HepG2 (cell line): ENCODE data around the gene CDC42BPG. TPM values are rescaled to one million over a fixed set of nuclear protein-coding genes. Genes with fewer than 3 reads are reported as not detected.
A peak's percentile ranks its signal among the peaks of the same experiment; 100 is the strongest.

Experiments used
- ARNT2 ChIP-seq: sonication (generic); formaldehyde crosslinking; IDR thresholded peaks from 2 replicates; pipeline ENCODE4 v1.8.0; 2022; ENCODE audit warnings: mild to moderate bottlenecking, low read depth, missing genetic modification reagents, moderate library complexity
- ATF2 ChIP-seq: sonication (generic); formaldehyde crosslinking; IDR thresholded peaks from 2 replicates; pipeline ENCODE4 v1.4.0; 2020; ENCODE audit warnings: missing genetic modification reagents
- ATF4 ChIP-seq, 2 experiments: fragments of 450-650 bp in 1 of 2; sonication (generic) in 1 of 2; formaldehyde crosslinking; IDR thresholded peaks; 2 replicates each; pipeline versions ENCODE4 v1.5.0 to v1.8.0; 2020 to 2022; ENCODE audit warnings: mild to moderate bottlenecking in 1 of 2, missing genetic modification reagents in 1 of 2
- ISL2 ChIP-seq: sonication (generic); formaldehyde crosslinking; IDR thresholded peaks from 2 replicates; pipeline ENCODE4 v1.5.0; 2020; ENCODE audit warnings: missing genetic modification reagents
- MLLT10 ChIP-seq: sonication (generic); formaldehyde crosslinking; IDR thresholded peaks from 2 replicates; pipeline ENCODE4 v1.4.0; 2020; ENCODE audit warnings: missing genetic modification reagents
- NFATC3 ChIP-seq: sonication (generic); formaldehyde crosslinking; IDR thresholded peaks from 2 replicates; pipeline ENCODE4 v1.5.1; 2020; ENCODE audit warnings: mild to moderate bottlenecking, missing genetic modification reagents
- PHF8 ChIP-seq: sonication (generic); formaldehyde crosslinking; IDR thresholded peaks from 2 replicates; pipeline ENCODE4 v1.5.0; 2020; ENCODE audit warnings: missing genetic modification reagents
- RBFOX2 ChIP-seq: fragments of 200-400 bp; formaldehyde crosslinking; IDR thresholded peaks from 2 replicates; pipeline ENCODE4 v1.6.1; 2017; ENCODE audit warnings: low read depth, mild to moderate bottlenecking, low read length
- TAF15 ChIP-seq: fragments of 200-400 bp; formaldehyde crosslinking; IDR thresholded peaks from one replicate; pipeline ENCODE4 v1.6.1; 2018; ENCODE audit warnings: mild to moderate bottlenecking, low read depth, low read length; ENCODE audit not compliant: poor library complexity, severe bottlenecking
- ZBTB37 ChIP-seq: sonication (generic); formaldehyde crosslinking; IDR thresholded peaks from 2 replicates; pipeline ENCODE4 v1.4.0; 2020; ENCODE audit warnings: mild to moderate bottlenecking, missing genetic modification reagents
- ZHX2 ChIP-seq, 2 experiments: sonication (generic) in 1 of 2; formaldehyde crosslinking in 1 of 2; IDR thresholded peaks; 2 replicates each; pipeline versions ENCODE4 v1.6.1 to v1.9.0; 2014 to 2022; ENCODE audit warnings: antibody characterized with exemption in 1 of 2, borderline replicate concordance in 1 of 2, inconsistent platforms in 1 of 2, low read depth in 1 of 2, missing genetic modification reagents in 1 of 2
- ZNF570 ChIP-seq: sonication (generic); formaldehyde crosslinking; IDR thresholded peaks from 2 replicates; pipeline ENCODE4 v1.4.0; 2020; ENCODE audit warnings: mild to moderate bottlenecking, missing genetic modification reagents, borderline replicate concordance
- ZNF572 ChIP-seq: sonication (generic); formaldehyde crosslinking; IDR thresholded peaks from 2 replicates; pipeline ENCODE4 v1.5.1; 2020; ENCODE audit warnings: mild to moderate bottlenecking, missing genetic modification reagents
- ZNF607 ChIP-seq: sonication (generic); formaldehyde crosslinking; IDR thresholded peaks from 2 replicates; pipeline ENCODE4 v1.5.1; 2020; ENCODE audit warnings: missing genetic modification reagents, mild to moderate bottlenecking, borderline replicate concordance
- ZNF652 ChIP-seq: IDR thresholded peaks from 2 replicates; pipeline ENCODE4 v1.6.1; 2016; ENCODE audit warnings: low read depth, borderline replicate concordance
- polyA plus RNA-seq, 8 experiments: library from polyadenylated mRNA; depleted of rRNA in 3 of 8; stranded (reverse) in 7 of 8; unstranded in 1 of 8; fragments of >200 nt; fragmentation: Illumina TruSeq in 4 of 8; extraction: Trizol in 4 of 8; gene quantifications; 2 replicates each; pipeline versions ENCODE4 v1.2.1 to v1.2.3, GENCODE V29; 2011 to 2016; ENCODE audit warnings: low read depth in 4 of 8, missing spikeins in 1 of 8, mixed read lengths in 1 of 8; ENCODE audit not compliant: insufficient read depth in 1 of 8
- total RNA-seq, 5 experiments: library from RNA; depleted of rRNA; stranded (reverse); fragments of >200 nt; fragmentation: Illumina TruSeq; extraction: Trizol; gene quantifications; 2 replicates each; pipeline ENCODE4 v1.2.3, GENCODE V29; 2016; ENCODE audit warnings: low read depth in 1 of 5
- TF ChIP-seq, protein P1 (sequence below): sonication (generic); formaldehyde crosslinking; IDR thresholded peaks from 2 replicates; pipeline ENCODE4 v1.4.0; 2020; ENCODE audit warnings: missing genetic modification reagents, mild to moderate bottlenecking, borderline replicate concordance

Gene CDC42BPG
- total and polyA plus RNA-seq, 2 of the 13 experiments (the other 11 are each of a cell fraction or from before 2014, with no cell fraction given) = 0.55 to 1.4 TPM

DNA sequence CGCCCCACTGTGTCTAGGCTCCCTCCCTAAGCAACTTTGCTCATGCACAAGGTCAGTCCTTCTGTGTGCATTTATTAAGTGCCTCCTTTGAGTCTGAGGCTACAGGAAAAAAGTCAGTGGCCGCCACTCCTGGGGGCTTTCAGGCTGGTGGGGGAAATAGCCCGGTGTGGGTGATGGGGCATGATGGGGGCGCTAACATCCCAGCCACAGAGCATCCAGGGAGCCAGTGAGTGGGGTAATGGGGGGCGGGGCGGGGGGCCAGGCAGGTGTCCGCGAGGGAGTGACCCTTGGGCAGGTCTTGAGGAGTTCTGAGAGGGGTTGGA lies 43.9 kb upstream of the CDC42BPG start (continued):
- TF ChIP-seq, protein P1, sequence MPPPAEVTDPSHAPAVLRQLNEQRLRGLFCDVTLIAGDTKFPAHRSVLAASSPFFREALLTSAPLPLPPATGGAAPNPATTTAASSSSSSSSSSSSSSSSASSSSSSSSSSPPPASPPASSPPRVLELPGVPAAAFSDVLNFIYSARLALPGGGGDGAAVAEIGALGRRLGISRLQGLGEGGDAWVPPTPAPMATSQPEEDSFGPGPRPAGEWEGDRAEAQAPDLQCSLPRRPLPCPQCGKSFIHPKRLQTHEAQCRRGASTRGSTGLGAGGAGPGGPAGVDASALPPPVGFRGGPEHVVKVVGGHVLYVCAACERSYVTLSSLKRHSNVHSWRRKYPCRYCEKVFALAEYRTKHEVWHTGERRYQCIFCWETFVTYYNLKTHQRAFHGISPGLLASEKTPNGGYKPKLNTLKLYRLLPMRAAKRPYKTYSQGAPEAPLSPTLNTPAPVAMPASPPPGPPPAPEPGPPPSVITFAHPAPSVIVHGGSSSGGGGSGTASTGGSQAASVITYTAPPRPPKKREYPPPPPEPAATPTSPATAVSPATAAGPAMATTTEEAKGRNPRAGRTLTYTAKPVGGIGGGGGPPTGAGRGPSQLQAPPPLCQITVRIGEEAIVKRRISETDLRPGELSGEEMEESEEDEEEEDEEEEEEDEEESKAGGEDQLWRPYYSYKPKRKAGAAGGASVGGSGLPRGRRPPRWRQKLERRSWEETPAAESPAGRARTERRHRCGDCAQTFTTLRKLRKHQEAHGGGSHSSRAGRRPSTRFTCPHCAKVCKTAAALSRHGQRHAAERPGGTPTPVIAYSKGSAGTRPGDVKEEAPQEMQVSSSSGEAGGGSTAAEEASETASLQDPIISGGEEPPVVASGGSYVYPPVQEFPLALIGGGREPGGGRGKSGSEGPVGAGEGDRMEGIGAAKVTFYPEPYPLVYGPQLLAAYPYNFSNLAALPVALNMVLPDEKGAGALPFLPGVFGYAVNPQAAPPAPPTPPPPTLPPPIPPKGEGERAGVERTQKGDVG (CRISPR knock-in tag) = no peak
- TF ChIP-seq PHF8 = no peak
- TF ChIP-seq ZHX2 (IDR thresholded peaks at IDR 0.05; ENCODE audit: low read depth) = no peak
- TF ChIP-seq ZHX2 (CRISPR knock-in tag; IDR thresholded peaks at IDR 0.05; ENCODE audit: borderline replicate concordance) = no peak
- no peak for TF ChIP-seq ARNT2 (CRISPR knock-in tag)
- no peak for TF ChIP-seq ATF4 (CRISPR knock-in tag; IDR thresholded peaks at IDR 0.05)
- no peak for TF ChIP-seq ISL2 (CRISPR knock-in tag)
- TF ChIP-seq NFATC3 (CRISPR knock-in tag) = no peak
- TF ChIP-seq ZNF607 (CRISPR knock-in tag) = no peak
- TF ChIP-seq ZNF572 = 0 out of 2 replicates have a peak, but pooled peaks have one; percentile 3
- 0 out of 2 replicates have a peak, but pooled peaks have one; percentile 7 for TF ChIP-seq ATF2 (CRISPR knock-in tag)
- no peak for TF ChIP-seq ZBTB37 (CRISPR knock-in tag)
- no peak for TF ChIP-seq MLLT10 (CRISPR knock-in tag)
- peak; percentile 25 for TF ChIP-seq TAF15
- no peak for TF ChIP-seq ZNF652
- no peak; the same call in 1 of the 2 replicates for TF ChIP-seq RBFOX2
- TF ChIP-seq ZNF570 (CRISPR knock-in tag) = no peak
